ENCODE data around the gene EEF1G.
"Not testable (repeated sequence)": the region's sequence is repeated elsewhere in the genome, so short reads cannot be mapped to it uniquely, and the experiment has no call there.

EEF1G gene

GRCh38 chr11:62553839-62554361 is 19.8 kb downstream of the EEF1G start:
- no peak for DNase-seq

GRCh38 chr11:62553080-62553838 is 20.4 kb downstream of the EEF1G start:
- peak; percentile 41 to 50 for DNase-seq

- no peak for DNase-seq
Observed at GRCh38 chr11:62552485-62553079, 21.1 kb downstream of the EEF1G start.

GRCh38 chr11:62550478-62550877 is 23.2 kb downstream of the EEF1G start:
- not testable (repeated sequence) for DNase-seq

- DNase-seq: no peak
Observed at GRCh38 chr11:62548545-62549335, 25.0 kb downstream of the EEF1G start.

- no peak for DNase-seq
Observed at GRCh38 chr11:62547691-62548281, 25.9 kb downstream of the EEF1G start.

GRCh38 chr11:62546929-62547625 is 26.6 kb downstream of the EEF1G start:
- DNase-seq: no peak

- DNase-seq: peak; percentile 70 to 76
Observed at GRCh38 chr11:62546244-62546928, 27.3 kb downstream of the EEF1G start, which contains the start of gene AHNAK. Gene AHNAK, minus strand, starts transcription at chr11:62546806. Its CDS starts 10,708 bp downstream, at chr11:62536098.

- DNase-seq: peak; percentile 64 to 71
Observed at GRCh38 chr11:62545437-62546243, 28.1 kb downstream of the EEF1G start.

GRCh38 chr11:62544581-62545436 is 28.9 kb downstream of the EEF1G start:
- DNase-seq: peak; percentile 43

GRCh38 chr11:62543680-62544444 is 29.8 kb downstream of the EEF1G start:
- DNase-seq: no peak

- DNase-seq: peak; percentile 81
Observed at GRCh38 chr11:62542750-62543567, 30.7 kb downstream of the EEF1G start.

- no peak for DNase-seq
Observed at GRCh38 chr11:62542111-62542745, 31.5 kb downstream of the EEF1G start.

- peak; percentile 46 to 56 for DNase-seq
Observed at GRCh38 chr11:62540804-62541701, 32.6 kb downstream of the EEF1G start.

GRCh38 chr11:62539238-62539925 is 34.3 kb downstream of the EEF1G start:
- peak; percentile 67 to 68 for DNase-seq
